ENCODE measurements around the gene KDELR3.
"Not testable (repeated sequence)": the region's sequence is repeated elsewhere in the genome, so short reads cannot be mapped to it uniquely, and the experiment has no call there.

Gene KDELR3

GRCh38 chr22:38456841-38457699, 10.8 kb upstream of the KDELR3 start:
- no peak for FAIRE-seq

- no peak for FAIRE-seq
Measured at GRCh38 chr22:38460426-38460840, 7.5 kb upstream of the KDELR3 start.

- FAIRE-seq, result no peak
Measured at GRCh38 chr22:38461057-38461413, 6.9 kb upstream of the KDELR3 start.

- FAIRE-seq, result no peak
Measured at GRCh38 chr22:38461414-38462081, 6.3 kb upstream of the KDELR3 start.

GRCh38 chr22:38462960-38463784, 4.7 kb upstream of the KDELR3 start:
- no peak for FAIRE-seq

GRCh38 chr22:38464992-38465672, 2.8 kb upstream of the KDELR3 start:
- FAIRE-seq, result no peak

- no peak for FAIRE-seq
Measured at GRCh38 chr22:38465673-38466490, 2.0 kb upstream of the KDELR3 start.

- no peak for FAIRE-seq
Measured at GRCh38 chr22:38467438-38467903, 425 bp upstream of the KDELR3 start.

GRCh38 chr22:38468443-38469305, 778 bp downstream of the KDELR3 start:
- FAIRE-seq, result no peak

- no peak for FAIRE-seq
Measured at GRCh38 chr22:38469306-38469781, 1.4 kb downstream of the KDELR3 start.

GRCh38 chr22:38470179-38470578, 2.3 kb downstream of the KDELR3 start:
- not testable (repeated sequence) for FAIRE-seq

GRCh38 chr22:38471237-38471636, 3.3 kb downstream of the KDELR3 start:
- no peak for FAIRE-seq

GRCh38 chr22:38474003-38474607, 6.2 kb downstream of the KDELR3 start:
- no peak for FAIRE-seq

GRCh38 chr22:38477585-38477984, 9.7 kb downstream of the KDELR3 start:
- no peak for FAIRE-seq

GRCh38 chr22:38479096-38479837, 11.4 kb downstream of the KDELR3 start:
- no peak for FAIRE-seq

- no peak for FAIRE-seq
Measured at GRCh38 chr22:38481162-38481870, 13.4 kb downstream of the KDELR3 start.

GRCh38 chr22:38481871-38482332, 14.0 kb downstream of the KDELR3 start:
- FAIRE-seq, result no peak

GRCh38 chr22:38482662-38483308, 14.9 kb downstream of the KDELR3 start:
- no peak for FAIRE-seq
